Measurements from ENCODE around the gene SMIM28.

Gene SMIM28

GRCh38 chr6:138331984-138332383, 45.7 kb upstream of the SMIM28 start:
- no peaks in the 10 kb centered on the region for H3K79me2 ChIP-seq (ENCODE audit: insufficient read depth, low read depth)
- no peak overlapping the region for H3K27ac ChIP-seq
- no peak overlapping the region for H2AFZ ChIP-seq (ENCODE audit: low read depth)
- TF ChIP-seq CTCF (conservative IDR thresholded peaks at IDR 0.05; ENCODE audit: low read depth, low read length), result no peak
- no peak overlapping the region for H3K9ac ChIP-seq
- H3K36me3 ChIP-seq (ENCODE audit: insufficient read depth), result no peaks in the 10 kb centered on the region
- no peak overlapping the region for H3K4me3 ChIP-seq (IDR thresholded peaks at IDR 0.05; ENCODE audit: insufficient read depth, low read depth, low read length)
- H3K27me3 ChIP-seq (ENCODE audit: insufficient read depth, low read depth), result no peaks in the 10 kb centered on the region
- H3K4me2 ChIP-seq, result no peak overlapping the region
- H4K20me1 ChIP-seq (ENCODE audit: insufficient read depth), result no peaks in the 10 kb centered on the region
- no peaks in the 10 kb centered on the region for H3K4me1 ChIP-seq (ENCODE audit: low read depth, poor library complexity, severe bottlenecking)

- Histone ChIP-seq H3K27me3 (ENCODE audit: insufficient read depth, low read depth) (no peaks in the 10 kb centered on the region), H2AFZ (ENCODE audit: low read depth) (no peak overlapping the region), H3K79me2 (ENCODE audit: insufficient read depth, low read depth) (no peaks in the 10 kb centered on the region), H3K9ac (no peak overlapping the region), H3K4me2 (no peak overlapping the region), H4K20me1 (ENCODE audit: insufficient read depth) (no peaks in the 10 kb centered on the region), H3K36me3 (ENCODE audit: insufficient read depth) (no peaks in the 10 kb centered on the region), H3K4me1 (ENCODE audit: low read depth, poor library complexity, severe bottlenecking) (no peaks in the 10 kb centered on the region), H3K4me3 (IDR thresholded peaks at IDR 0.05; ENCODE audit: insufficient read depth, low read depth, low read length) (no peak overlapping the region), H3K27ac (no peak overlapping the region)
- TF ChIP-seq CTCF (conservative IDR thresholded peaks at IDR 0.05; ENCODE audit: low read depth, low read length), result no peak
Measured at GRCh38 chr6:138334000-138334399, 43.7 kb upstream of the SMIM28 start.

- no peak for TF ChIP-seq CTCF (conservative IDR thresholded peaks at IDR 0.05; ENCODE audit: low read depth, low read length)
- Histone ChIP-seq H3K4me3 (IDR thresholded peaks at IDR 0.05; ENCODE audit: insufficient read depth, low read depth, low read length) (no peak overlapping the region), H2AFZ (ENCODE audit: low read depth) (no peak overlapping the region), H3K36me3 (ENCODE audit: insufficient read depth) (no peaks in the 10 kb centered on the region), H4K20me1 (ENCODE audit: insufficient read depth) (no peaks in the 10 kb centered on the region), H3K4me2 (no peak overlapping the region), H3K4me1 (ENCODE audit: low read depth, poor library complexity, severe bottlenecking) (no peaks in the 10 kb centered on the region), H3K79me2 (ENCODE audit: insufficient read depth, low read depth) (no peaks in the 10 kb centered on the region), H3K27ac (no peak overlapping the region), H3K27me3 (ENCODE audit: insufficient read depth, low read depth) (no peaks in the 10 kb centered on the region), H3K9ac (no peak overlapping the region)
Measured at GRCh38 chr6:138334963-138335362, 42.7 kb upstream of the SMIM28 start.

- Histone ChIP-seq H3K27ac (no peak overlapping the region), H3K4me3 (IDR thresholded peaks at IDR 0.05; ENCODE audit: insufficient read depth, low read depth, low read length) (no peak overlapping the region), H3K27me3 (ENCODE audit: insufficient read depth, low read depth) (no peaks in the 10 kb centered on the region), H3K4me1 (ENCODE audit: low read depth, poor library complexity, severe bottlenecking) (no peaks in the 10 kb centered on the region), H3K79me2 (ENCODE audit: insufficient read depth, low read depth) (no peaks in the 10 kb centered on the region), H4K20me1 (ENCODE audit: insufficient read depth) (no peaks in the 10 kb centered on the region), H3K36me3 (ENCODE audit: insufficient read depth) (no peaks in the 10 kb centered on the region), H3K9ac (no peak overlapping the region), H2AFZ (ENCODE audit: low read depth) (no peak overlapping the region), H3K4me2 (no peak overlapping the region)
- TF ChIP-seq CTCF (conservative IDR thresholded peaks at IDR 0.05; ENCODE audit: low read depth, low read length), result no peak
Measured at GRCh38 chr6:138336221-138336620, 41.5 kb upstream of the SMIM28 start.

GRCh38 chr6:138337076-138337475, 40.6 kb upstream of the SMIM28 start:
- Histone ChIP-seq H3K36me3 (ENCODE audit: insufficient read depth) (no peaks in the 10 kb centered on the region), H3K79me2 (ENCODE audit: insufficient read depth, low read depth) (no peaks in the 10 kb centered on the region), H3K27me3 (ENCODE audit: insufficient read depth, low read depth) (no peaks in the 10 kb centered on the region), H3K9ac (no peak overlapping the region), H3K4me3 (IDR thresholded peaks at IDR 0.05; ENCODE audit: insufficient read depth, low read depth, low read length) (no peak overlapping the region), H4K20me1 (ENCODE audit: insufficient read depth) (no peaks in the 10 kb centered on the region), H3K27ac (no peak overlapping the region), H2AFZ (ENCODE audit: low read depth) (no peak overlapping the region), H3K4me2 (no peak overlapping the region), H3K4me1 (ENCODE audit: low read depth, poor library complexity, severe bottlenecking) (no peaks in the 10 kb centered on the region)
- TF ChIP-seq CTCF (conservative IDR thresholded peaks at IDR 0.05; ENCODE audit: low read depth, low read length), result no peak

Measured in KMS-11 (cell line).